ENCODE measurements around the gene SLC22A12. TPM values are rescaled to one million over a fixed set of nuclear protein-coding genes. Genes with fewer than 3 reads are reported as not detected.

Gene SLC22A12
- total RNA-seq, 2 donors from 2014 or later, result not detected

DNA sequence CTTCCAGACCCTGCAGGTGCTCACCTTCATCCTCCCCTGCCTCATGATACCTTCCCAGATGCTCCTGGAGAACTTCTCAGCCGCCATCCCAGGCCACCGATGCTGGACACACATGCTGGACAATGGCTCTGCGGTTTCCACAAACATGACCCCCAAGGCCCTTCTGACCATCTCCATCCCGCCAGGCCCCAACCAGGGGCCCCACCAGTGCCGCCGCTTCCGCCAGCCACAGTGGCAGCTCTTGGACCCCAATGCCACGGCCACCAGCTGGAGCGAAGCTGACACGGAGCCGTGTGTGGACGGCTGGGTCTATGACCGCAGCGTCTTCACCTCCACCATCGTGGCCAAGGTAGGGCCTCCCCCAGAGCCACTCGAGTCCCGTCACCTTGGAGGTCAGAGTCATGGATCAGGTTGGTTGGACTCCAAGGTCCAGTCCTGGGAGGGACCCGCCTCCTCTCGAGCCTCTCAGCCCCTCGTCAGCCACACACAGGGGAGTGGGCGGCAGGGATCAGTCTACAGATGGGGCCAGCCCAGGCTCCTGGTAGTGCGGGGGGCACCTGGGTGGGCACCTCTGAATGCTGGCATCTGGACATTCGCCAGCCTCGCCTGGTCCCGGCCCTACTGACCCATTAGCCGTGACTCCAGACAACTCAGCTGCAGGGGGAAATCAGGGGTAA is 34.8 kb upstream of the SLC22A12 start:
- intact Hi-C loops (cut with DNase I), result no loop called here
- Histone ChIP-seq H3K27me3 (no peaks in the 10 kb centered on the region), H3K4me3 (no peak overlapping the region), H3K9me3 (no peaks in the 10 kb centered on the region), H3K4me1 (peaks cover 28% of the 10 kb centered on the region), H3K36me3 (replicated peaks in 1 of 2; ENCODE audit: insufficient read depth in 1 of 2, low read depth in 2 of 2) (no peaks in the 10 kb centered on the region), H3K27ac (peak overlapping the region in 2 of 4 donors; percentile 38 to 65)
- peak in 1 of 4 donors; percentile 10 for DNase-seq
- 80 to 85% methylated on average over 10 to 26 of the region's 26 CpGs for WGBS, 2 donors
- ATAC-seq, result no peak
- TF ChIP-seq CTCF (IDR thresholded peaks at IDR 0.05) (no peak), POLR2A (IDR thresholded peaks at IDR 0.05) (no peak)

DNA sequence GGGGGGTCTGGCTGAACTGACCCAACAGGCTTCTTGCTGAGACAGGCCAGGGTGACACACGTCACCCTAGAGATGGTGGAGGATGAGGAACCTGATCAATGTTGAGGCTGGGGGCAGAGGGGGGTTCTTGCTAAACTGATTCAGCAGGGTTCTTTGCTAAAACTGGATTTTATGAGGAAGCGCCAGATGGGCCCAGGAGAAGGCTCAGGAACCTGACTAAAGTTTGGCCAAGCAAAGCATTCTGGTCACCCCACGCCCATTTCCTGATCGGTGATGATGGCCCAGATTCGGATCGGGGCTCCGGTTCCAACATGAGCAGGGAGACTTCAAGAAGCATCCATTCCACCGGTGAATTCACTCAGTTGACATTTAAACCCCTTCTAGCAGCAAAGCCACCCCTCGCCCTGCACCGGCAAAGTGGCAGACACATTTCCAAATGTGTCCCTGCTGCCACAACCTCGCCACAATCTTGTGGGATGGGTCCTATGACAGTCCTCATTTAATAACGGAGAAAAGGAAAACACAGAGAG is 34.2 kb upstream of the SLC22A12 start:
- H3K4me3 ChIP-seq, result no peak overlapping the region
- no peak for DNase-seq
- no peaks in the 10 kb centered on the region for H3K9me3 ChIP-seq
- no peak overlapping the region for H3K27ac ChIP-seq
- ATAC-seq, result no peak
- intact Hi-C loops (cut with DNase I), result no loop called here
- 87 to 93% methylated on average over 6 to 12 of the region's 12 CpGs for WGBS, 2 donors
- no peaks in the 10 kb centered on the region for H3K36me3 ChIP-seq (replicated peaks in 1 of 2; ENCODE audit: insufficient read depth in 1 of 2, low read depth in 2 of 2)
- no peak for TF ChIP-seq POLR2A (IDR thresholded peaks at IDR 0.05)
- peaks cover 28% of the 10 kb centered on the region for H3K4me1 ChIP-seq
- H3K27me3 ChIP-seq, result no peaks in the 10 kb centered on the region

- Histone ChIP-seq H3K9me3 (no peaks in the 10 kb centered on the region), H3K36me3 (replicated peaks in 1 of 2; ENCODE audit: insufficient read depth in 1 of 2, low read depth in 2 of 2) (no peaks in the 10 kb centered on the region), H3K27ac (no peak overlapping the region), H3K4me3 (no peak overlapping the region), H3K27me3 (no peaks in the 10 kb centered on the region), H3K4me1 (peaks cover 28% of the 10 kb centered on the region)
- DNase-seq (peak in 1 of 4 donors; percentile 8), ATAC-seq (no peak)
- TF ChIP-seq CTCF (IDR thresholded peaks at IDR 0.05) (no peak), POLR2A (IDR thresholded peaks at IDR 0.05) (no peak)
- intact Hi-C loops (cut with DNase I), result no loop called here
- 82 to 85% methylated on average over 10 to 14 of the region's 14 CpGs for WGBS, 2 donors
Measured at GRCh38 chr11:64558065-64558745, 32.8 kb upstream of the SLC22A12 start.

DNA sequence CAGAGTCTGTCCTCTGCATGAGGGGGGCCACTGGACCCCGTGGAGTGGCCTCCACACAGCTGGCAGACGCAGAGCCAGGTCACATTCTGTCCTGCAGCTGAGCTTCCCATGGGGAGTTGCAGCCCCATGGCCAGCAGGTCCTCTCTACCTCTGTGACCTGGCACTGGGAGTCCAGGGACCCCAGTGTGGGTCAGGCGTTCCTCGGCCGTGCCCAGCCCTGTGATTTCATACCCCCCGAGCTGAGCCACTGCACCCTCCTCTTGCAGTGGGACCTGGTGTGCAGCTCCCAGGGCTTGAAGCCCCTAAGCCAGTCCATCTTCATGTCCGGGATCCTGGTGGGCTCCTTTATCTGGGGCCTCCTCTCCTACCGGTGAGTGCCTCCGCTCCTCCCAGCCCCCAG is 32.2 kb upstream of the SLC22A12 start:
- Histone ChIP-seq H3K9me3 (no peaks in the 10 kb centered on the region), H3K27ac (no peak overlapping the region), H3K4me1 (peaks cover 22% of the 10 kb centered on the region), H3K4me3 (no peak overlapping the region), H3K36me3 (replicated peaks in 1 of 2; ENCODE audit: insufficient read depth in 1 of 2, low read depth in 2 of 2) (no peaks in the 10 kb centered on the region), H3K27me3 (no peaks in the 10 kb centered on the region)
- ATAC-seq (no peak), DNase-seq (no peak)
- TF ChIP-seq POLR2A (IDR thresholded peaks at IDR 0.05), result no peak
- no peak for TF ChIP-seq CTCF (IDR thresholded peaks at IDR 0.05)
- WGBS, 2 donors, result 73 to 87% methylated on average over 8 to 9 of the region's 9 CpGs
- intact Hi-C loops (cut with DNase I), result no loop called here

GRCh38 chr11:64559351-64560138 is 31.5 kb upstream of the SLC22A12 start:
- Histone ChIP-seq H3K4me3 (no peak overlapping the region), H3K27me3 (no peaks in the 10 kb centered on the region), H3K27ac (no peak overlapping the region), H3K36me3 (replicated peaks in 1 of 2; ENCODE audit: insufficient read depth in 1 of 2, low read depth in 2 of 2) (no peaks in the 10 kb centered on the region), H3K4me1 (peaks cover 15% of the 10 kb centered on the region), H3K9me3 (no peaks in the 10 kb centered on the region)
- 75 to 77% methylated on average over 18 to 19 of the region's 19 CpGs for WGBS, 2 donors
- peak in 1 of 4 donors; percentile 4 for DNase-seq
- no peak for ATAC-seq
- no peak for TF ChIP-seq CTCF (IDR thresholded peaks at IDR 0.05)
- TF ChIP-seq POLR2A (IDR thresholded peaks at IDR 0.05), result no peak
- intact Hi-C loops (cut with DNase I), result no loop called here
